ENCODE data around the gene UGGT2. TPM values are rescaled to one million over a fixed set of nuclear protein-coding genes. Genes with fewer than 3 reads are reported as not detected.

Gene UGGT2
- total RNA-seq: 67.3 and 72.1 TPM in 2 replicates

GRCh38 chr13:96053003-96053703 lies at the start of gene UGGT2:
UGGT2 (minus strand) TSS chr13:96053401; CDS start chr13:96053312, 89 bp downstream.

GRCh38 chr13:96089749-96090239 lies 36.6 kb upstream of the UGGT2 start, which contains the start of gene HS6ST3:
HS6ST3 (plus strand) TSS chr13:96090107.

Other genes with a start within 250 kb of the UGGT2 start
- gene HS6ST3, start 36.7 kb upstream of the UGGT2 start, total RNA-seq: 0.12 and 0.22 TPM in 2 replicates